GM12892 (cell line): ENCODE results near the gene CHST8.

Experiments
- POLR2A ChIP-seq: IDR thresholded peaks from 2 replicates; pipeline ENCODE4 v1.6.1; 2011; ENCODE audit warnings: low read depth, low read length, control low read depth
- POLR2AphosphoS5 ChIP-seq: IDR thresholded peaks from 2 replicates; pipeline ENCODE4 v1.6.1; 2011; ENCODE audit warnings: low read depth, low read length, control low read depth

DNA sequence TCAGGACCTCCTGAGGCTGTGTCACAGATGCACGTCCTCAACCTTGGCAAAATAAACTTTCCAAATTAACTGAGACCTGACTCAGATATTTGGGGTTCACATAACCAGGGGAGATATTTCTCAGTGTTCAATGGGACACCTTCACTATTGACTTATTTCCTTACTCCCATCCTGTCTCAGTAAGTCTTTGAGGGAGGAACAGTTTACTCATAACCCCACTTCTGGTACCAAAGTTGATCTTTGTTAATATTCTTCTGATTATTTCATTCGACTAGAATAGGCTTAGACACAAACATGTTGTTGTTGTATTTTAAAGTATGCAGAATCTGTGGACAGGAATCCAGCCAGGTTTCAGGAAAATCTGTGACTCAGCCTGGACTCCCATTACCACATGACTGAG, 34.6 kb upstream of the CHST8 start:
- TF ChIP-seq POLR2A: no peak
- TF ChIP-seq POLR2AphosphoS5: no peak
